HEK293 (cell line): ENCODE data around the gene RGS11.

Experiments
- BCL11A ChIP-seq: fragments of 450-650 bp; formaldehyde crosslinking; IDR thresholded peaks from 2 replicates; pipeline ENCODE4 v1.5.1; 2016; ENCODE audit warnings: low read depth, missing biosample characterization, missing genetic modification characterization
- GLI4 ChIP-seq: fragments of 450-650 bp; formaldehyde crosslinking; IDR thresholded peaks from 2 replicates; pipeline ENCODE4 v1.5.1; 2016; ENCODE audit warnings: missing biosample characterization, missing genetic modification characterization
- GLIS1 ChIP-seq: fragments of 450-650 bp; formaldehyde crosslinking; IDR thresholded peaks from 2 replicates; pipeline ENCODE4 v1.5.1; 2016; ENCODE audit warnings: missing biosample characterization, missing genetic modification characterization
- KLF9 ChIP-seq: fragments of 450-650 bp; formaldehyde crosslinking; IDR thresholded peaks from 2 replicates; pipeline ENCODE4 v1.5.1; 2016; ENCODE audit warnings: missing biosample characterization, missing genetic modification characterization, low read depth
- PRDM4 ChIP-seq: fragments of 450-650 bp; formaldehyde crosslinking; IDR thresholded peaks from 2 replicates; pipeline ENCODE4 v1.5.1; 2017; ENCODE audit warnings: missing biosample characterization, missing genetic modification characterization
- RBAK ChIP-seq: fragments of 450-650 bp; formaldehyde crosslinking; IDR thresholded peaks from 2 replicates; pipeline ENCODE4 v1.5.1; 2016; ENCODE audit warnings: missing biosample characterization, missing genetic modification characterization
- SCRT1 ChIP-seq: fragments of 450-650 bp; formaldehyde crosslinking; IDR thresholded peaks from 2 replicates; pipeline ENCODE4 v1.5.1; 2016; ENCODE audit warnings: missing biosample characterization, missing genetic modification characterization, borderline replicate concordance
- SCRT2 ChIP-seq: fragments of 450-650 bp; formaldehyde crosslinking; IDR thresholded peaks from 2 replicates; pipeline ENCODE4 v1.5.1; 2016; ENCODE audit warnings: missing biosample characterization, missing genetic modification characterization
- ZBTB17 ChIP-seq: fragments of 450-650 bp; formaldehyde crosslinking; IDR thresholded peaks from 2 replicates; pipeline ENCODE4 v1.5.1; 2016; ENCODE audit warnings: missing biosample characterization, missing genetic modification characterization
- ZIC2 ChIP-seq: fragments of 450-650 bp; formaldehyde crosslinking; IDR thresholded peaks from 2 replicates; pipeline ENCODE4 v1.5.1; 2016; ENCODE audit warnings: missing biosample characterization, missing genetic modification characterization
- ZNF138 ChIP-seq: fragments of 450-650 bp; formaldehyde crosslinking; IDR thresholded peaks from 2 replicates; pipeline ENCODE4 v1.5.1; 2016; ENCODE audit warnings: missing biosample characterization, missing genetic modification characterization, borderline replicate concordance
- ZNF140 ChIP-seq: fragments of 450-650 bp; formaldehyde crosslinking; IDR thresholded peaks from 2 replicates; pipeline ENCODE4 v1.5.1; 2016; ENCODE audit warnings: missing biosample characterization, missing genetic modification characterization
- ZNF146 ChIP-seq: fragments of 450-650 bp; formaldehyde crosslinking; IDR thresholded peaks from 2 replicates; pipeline ENCODE4 v1.5.1; 2016; ENCODE audit warnings: missing biosample characterization, missing genetic modification characterization
- ZNF169 ChIP-seq: fragments of 450-650 bp; formaldehyde crosslinking; IDR thresholded peaks from 2 replicates; pipeline ENCODE4 v1.5.1; 2016; ENCODE audit warnings: missing biosample characterization, missing genetic modification characterization
- ZNF184 ChIP-seq: fragments of 450-650 bp; IDR thresholded peaks from 2 replicates; pipeline ENCODE4 v1.5.1; 2018; ENCODE audit warnings: missing biosample characterization, mild to moderate bottlenecking, missing genetic modification characterization
- ZNF23 ChIP-seq: fragments of 450-650 bp; formaldehyde crosslinking; IDR thresholded peaks from 2 replicates; pipeline ENCODE4 v1.5.1; 2016; ENCODE audit warnings: missing biosample characterization, missing genetic modification characterization, borderline replicate concordance
- ZNF335 ChIP-seq: fragments of 450-650 bp; formaldehyde crosslinking; conservative IDR thresholded peaks from 2 replicates; pipeline ENCODE4 v1.5.1; 2016; ENCODE audit warnings: missing biosample characterization, missing genetic modification characterization
- ZNF350 ChIP-seq: fragments of 450-650 bp; formaldehyde crosslinking; IDR thresholded peaks from 2 replicates; pipeline ENCODE4 v1.5.0; 2017; ENCODE audit warnings: missing biosample characterization, mild to moderate bottlenecking, missing genetic modification characterization
- ZNF391 ChIP-seq: fragments of 450-650 bp; formaldehyde crosslinking; IDR thresholded peaks from 2 replicates; pipeline ENCODE4 v1.5.1; 2016; ENCODE audit warnings: low read depth, missing biosample characterization, missing genetic modification characterization, borderline replicate concordance
- ZNF394 ChIP-seq: fragments of 450-650 bp; formaldehyde crosslinking; IDR thresholded peaks from 2 replicates; pipeline ENCODE4 v1.5.1; 2016; ENCODE audit warnings: missing biosample characterization, missing genetic modification characterization, mild to moderate bottlenecking, moderate library complexity, borderline replicate concordance
- ZNF560 ChIP-seq: fragments of 450-650 bp; formaldehyde crosslinking; IDR thresholded peaks from 2 replicates; pipeline ENCODE4 v1.5.1; 2017; ENCODE audit warnings: missing biosample characterization, missing genetic modification characterization, borderline replicate concordance
- ZNF629 ChIP-seq: fragments of 450-650 bp; formaldehyde crosslinking; IDR thresholded peaks from 2 replicates; pipeline ENCODE4 v1.5.1; 2017; ENCODE audit warnings: missing biosample characterization, missing genetic modification characterization
- ZNF654 ChIP-seq: fragments of 450-650 bp; formaldehyde crosslinking; IDR thresholded peaks from 2 replicates; pipeline ENCODE4 v1.5.1; 2016; ENCODE audit warnings: low read depth, missing biosample characterization, missing genetic modification characterization
- ZNF664 ChIP-seq: fragments of 450-650 bp; formaldehyde crosslinking; IDR thresholded peaks from 2 replicates; pipeline ENCODE4 v1.5.1; 2016; ENCODE audit warnings: missing biosample characterization, missing genetic modification characterization
- ZNF704 ChIP-seq: fragments of 450-650 bp; formaldehyde crosslinking; IDR thresholded peaks from 2 replicates; pipeline ENCODE4 v1.5.1; 2016; ENCODE audit warnings: missing biosample characterization, missing genetic modification characterization
- ZSCAN16 ChIP-seq: fragments of 450-650 bp; formaldehyde crosslinking; IDR thresholded peaks from 2 replicates; pipeline ENCODE4 v1.5.1; 2016; ENCODE audit warnings: missing biosample characterization, missing genetic modification characterization
- TF ChIP-seq, protein P1 (sequence below): fragments of 450-650 bp; formaldehyde crosslinking; IDR thresholded peaks from 2 replicates; pipeline ENCODE4 v1.5.1; 2016; ENCODE audit warnings: missing biosample characterization, missing genetic modification characterization
- TF ChIP-seq, protein P2 (sequence below): fragments of 450-650 bp; formaldehyde crosslinking; IDR thresholded peaks from 2 replicates; pipeline ENCODE4 v1.5.1; 2016; ENCODE audit warnings: missing biosample characterization, missing genetic modification characterization, borderline replicate concordance
- TF ChIP-seq, protein P3 (sequence below): fragments of 450-650 bp; formaldehyde crosslinking; IDR thresholded peaks from 2 replicates; pipeline ENCODE4 v1.5.1; 2016; ENCODE audit warnings: missing biosample characterization, missing genetic modification characterization

RGS11 gene

GRCh38 chr16:234468-235305 is 41.1 kb downstream of the RGS11 start, which contains the start of gene FAM234A (continued):
- TF ChIP-seq PRDM4: 0 out of 2 replicates have a peak, but pooled peaks have one; percentile 7
- TF ChIP-seq ZNF169 (tag by site-specific recombination): no peak
- no peak for TF ChIP-seq ZNF664
- no peak for TF ChIP-seq ZSCAN16
- TF ChIP-seq ZNF138 (tag by site-specific recombination): no peak
- TF ChIP-seq SCRT1: no peak
- no peak for TF ChIP-seq ZNF560 (tag by site-specific recombination)
- peak; percentile 91 for TF ChIP-seq ZNF629 (tag by site-specific recombination)
- TF ChIP-seq ZNF394: no peak; the same call in 1 of the 2 replicates
- peak; percentile 98 for TF ChIP-seq ZBTB17 (tag by site-specific recombination)
- no peak for TF ChIP-seq ZNF23 (tag by site-specific recombination)
- TF ChIP-seq, protein P1, sequence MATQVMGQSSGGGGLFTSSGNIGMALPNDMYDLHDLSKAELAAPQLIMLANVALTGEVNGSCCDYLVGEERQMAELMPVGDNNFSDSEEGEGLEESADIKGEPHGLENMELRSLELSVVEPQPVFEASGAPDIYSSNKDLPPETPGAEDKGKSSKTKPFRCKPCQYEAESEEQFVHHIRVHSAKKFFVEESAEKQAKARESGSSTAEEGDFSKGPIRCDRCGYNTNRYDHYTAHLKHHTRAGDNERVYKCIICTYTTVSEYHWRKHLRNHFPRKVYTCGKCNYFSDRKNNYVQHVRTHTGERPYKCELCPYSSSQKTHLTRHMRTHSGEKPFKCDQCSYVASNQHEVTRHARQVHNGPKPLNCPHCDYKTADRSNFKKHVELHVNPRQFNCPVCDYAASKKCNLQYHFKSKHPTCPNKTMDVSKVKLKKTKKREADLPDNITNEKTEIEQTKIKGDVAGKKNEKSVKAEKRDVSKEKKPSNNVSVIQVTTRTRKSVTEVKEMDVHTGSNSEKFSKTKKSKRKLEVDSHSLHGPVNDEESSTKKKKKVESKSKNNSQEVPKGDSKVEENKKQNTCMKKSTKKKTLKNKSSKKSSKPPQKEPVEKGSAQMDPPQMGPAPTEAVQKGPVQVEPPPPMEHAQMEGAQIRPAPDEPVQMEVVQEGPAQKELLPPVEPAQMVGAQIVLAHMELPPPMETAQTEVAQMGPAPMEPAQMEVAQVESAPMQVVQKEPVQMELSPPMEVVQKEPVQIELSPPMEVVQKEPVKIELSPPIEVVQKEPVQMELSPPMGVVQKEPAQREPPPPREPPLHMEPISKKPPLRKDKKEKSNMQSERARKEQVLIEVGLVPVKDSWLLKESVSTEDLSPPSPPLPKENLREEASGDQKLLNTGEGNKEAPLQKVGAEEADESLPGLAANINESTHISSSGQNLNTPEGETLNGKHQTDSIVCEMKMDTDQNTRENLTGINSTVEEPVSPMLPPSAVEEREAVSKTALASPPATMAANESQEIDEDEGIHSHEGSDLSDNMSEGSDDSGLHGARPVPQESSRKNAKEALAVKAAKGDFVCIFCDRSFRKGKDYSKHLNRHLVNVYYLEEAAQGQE (tag by site-specific recombination): 0 out of 2 replicates have a peak, but pooled peaks have one; percentile 51
- TF ChIP-seq ZNF654 (tag by site-specific recombination): no peak
- TF ChIP-seq SCRT2 (tag by site-specific recombination): no peak
- peak; percentile 17; the same call in 1 of the 2 replicates for TF ChIP-seq ZNF146 (tag by site-specific recombination)
- peak; percentile 84 for TF ChIP-seq KLF9 (tag by site-specific recombination)
- TF ChIP-seq BCL11A: no peak
- TF ChIP-seq, protein P2, sequence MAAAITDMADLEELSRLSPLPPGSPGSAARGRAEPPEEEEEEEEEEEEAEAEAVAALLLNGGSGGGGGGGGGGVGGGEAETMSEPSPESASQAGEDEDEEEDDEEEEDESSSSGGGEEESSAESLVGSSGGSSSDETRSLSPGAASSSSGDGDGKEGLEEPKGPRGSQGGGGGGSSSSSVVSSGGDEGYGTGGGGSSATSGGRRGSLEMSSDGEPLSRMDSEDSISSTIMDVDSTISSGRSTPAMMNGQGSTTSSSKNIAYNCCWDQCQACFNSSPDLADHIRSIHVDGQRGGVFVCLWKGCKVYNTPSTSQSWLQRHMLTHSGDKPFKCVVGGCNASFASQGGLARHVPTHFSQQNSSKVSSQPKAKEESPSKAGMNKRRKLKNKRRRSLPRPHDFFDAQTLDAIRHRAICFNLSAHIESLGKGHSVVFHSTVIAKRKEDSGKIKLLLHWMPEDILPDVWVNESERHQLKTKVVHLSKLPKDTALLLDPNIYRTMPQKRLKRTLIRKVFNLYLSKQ (tag by site-specific recombination): no peak
- TF ChIP-seq ZNF391 (tag by site-specific recombination): peak; percentile 89; the same call in 1 of the 2 replicates
- TF ChIP-seq RBAK (tag by site-specific recombination): no peak
- TF ChIP-seq, protein P3, sequence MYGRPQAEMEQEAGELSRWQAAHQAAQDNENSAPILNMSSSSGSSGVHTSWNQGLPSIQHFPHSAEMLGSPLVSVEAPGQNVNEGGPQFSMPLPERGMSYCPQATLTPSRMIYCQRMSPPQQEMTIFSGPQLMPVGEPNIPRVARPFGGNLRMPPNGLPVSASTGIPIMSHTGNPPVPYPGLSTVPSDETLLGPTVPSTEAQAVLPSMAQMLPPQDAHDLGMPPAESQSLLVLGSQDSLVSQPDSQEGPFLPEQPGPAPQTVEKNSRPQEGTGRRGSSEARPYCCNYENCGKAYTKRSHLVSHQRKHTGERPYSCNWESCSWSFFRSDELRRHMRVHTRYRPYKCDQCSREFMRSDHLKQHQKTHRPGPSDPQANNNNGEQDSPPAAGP (tag by site-specific recombination): peak; percentile 83; the same call in 1 of the 2 replicates
- peak; percentile 91 for TF ChIP-seq ZNF335
- peak; percentile 77 for TF ChIP-seq GLIS1 (tag by site-specific recombination)
- no peak for TF ChIP-seq GLI4 (tag by site-specific recombination)
- peak; percentile 32; the same call in 1 of the 2 replicates for TF ChIP-seq ZNF184 (tag by site-specific recombination)
- no peak for TF ChIP-seq ZNF140 (tag by site-specific recombination)
- TF ChIP-seq ZNF704 (tag by site-specific recombination): no peak
- no peak for TF ChIP-seq ZNF350 (tag by site-specific recombination)
- TF ChIP-seq ZIC2 (tag by site-specific recombination): peak; percentile 94
